SU-DHL-6 (cell line): ENCODE data around the gene UTRN.

Experiments used
- H2AFZ ChIP-seq: fragments of 200-600 bp; sonication (generic); 2 replicates; pipeline ENCODE4 v1.6.1; 2014; ENCODE audit warnings: low read depth, mild to moderate bottlenecking, moderate library complexity, mixed read lengths, antibody characterized with exemption, low read length; ENCODE audit not compliant: severe bottlenecking
- H3F3A ChIP-seq: fragments of 200-600 bp; shearing (Covaris generic); 2 replicates; pipeline ENCODE4 v1.6.0; 2016; ENCODE audit warnings: antibody characterized with exemption, mild to moderate bottlenecking; ENCODE audit not compliant: insufficient read depth
- H3K27ac ChIP-seq: fragments of 200-600 bp; sonication (generic); 2 replicates; pipeline ENCODE4 v1.5.1; 2016; ENCODE audit warnings: low read depth, mild to moderate bottlenecking, low read length, moderate library complexity, mixed read lengths
- H3K27me3 ChIP-seq: fragments of 200-600 bp; sonication (generic), shearing (Covaris generic); 2 replicates; pipeline ENCODE4 v1.6.0; 2014; ENCODE audit warnings: mild to moderate bottlenecking, low read length
- H3K36me3 ChIP-seq: fragments of 200-600 bp; sonication (generic); 2 replicates; pipeline ENCODE4 v1.6.1; 2014; ENCODE audit warnings: mild to moderate bottlenecking, low read length, mixed read lengths
- H3K4me2 ChIP-seq: fragments of 300-600, 200-600 bp; shearing (Covaris generic), sonication (generic); 2 replicates; pipeline ENCODE4 v1.6.0; 2014; ENCODE audit warnings: low read length, low read depth, mild to moderate bottlenecking; ENCODE audit not compliant: poor library complexity, severe bottlenecking
- H3K4me3 ChIP-seq: fragments of 200-600 bp; sonication (generic); 2 replicates; pipeline ENCODE4 v1.5.1; 2014; ENCODE audit warnings: antibody characterized with exemption, low read length, mild to moderate bottlenecking, mixed read lengths; ENCODE audit not compliant: insufficient read depth, poor library complexity, severe bottlenecking
- H3K79me2 ChIP-seq: fragments of 200-600 bp; sonication (generic); 2 replicates; pipeline ENCODE4 v1.6.1; 2014; ENCODE audit warnings: mild to moderate bottlenecking, low read length, moderate library complexity; ENCODE audit not compliant: insufficient read depth
- H3K9ac ChIP-seq: fragments of 200-600 bp; sonication (generic); 2 replicates; pipeline ENCODE4 v1.7.0; 2014; ENCODE audit warnings: mild to moderate bottlenecking, low read length
- H3K9me2 ChIP-seq: fragments of 200-600 bp; sonication (generic); replicated peaks from 2 replicates; pipeline ENCODE4 v1.6.1; 2014; ENCODE audit warnings: low read length; ENCODE audit not compliant: insufficient read depth
- H3K9me3 ChIP-seq: fragments of 200-600 bp; sonication (generic); 2 replicates; pipeline ENCODE4 v1.6.1; 2014; ENCODE audit warnings: low read length, mixed read lengths; ENCODE audit not compliant: insufficient read depth
- H4K20me1 ChIP-seq: fragments of 200-600 bp; sonication (generic); 2 replicates; pipeline ENCODE4 v1.6.1; 2014; ENCODE audit warnings: low read depth, mild to moderate bottlenecking, antibody characterized with exemption, low read length, moderate library complexity, mixed read lengths
- EZH2phosphoT487 ChIP-seq: fragments of 200-600 bp; sonication (generic), shearing (Covaris generic); conservative IDR thresholded peaks from 2 replicates; pipeline ENCODE4 v1.6.1; 2018; ENCODE audit warnings: mild to moderate bottlenecking, antibody characterized with exemption, low read length, moderate library complexity, mixed read lengths
- TF ChIP-seq, protein P1 (sequence below): fragments of 200-600 bp; sonication (generic); IDR thresholded peaks from one replicate; pipeline ENCODE4 v1.5.1; 2017; ENCODE audit warnings: antibody characterized with exemption, mild to moderate bottlenecking, low read length, moderate library complexity; ENCODE audit not compliant: insufficient read depth, poor library complexity, severe bottlenecking

Gene UTRN

GRCh38 chr6:144277605-144278227, 7.4 kb upstream of the UTRN start:
- TF ChIP-seq EZH2phosphoT487, result no peak
- TF ChIP-seq, protein P1, sequence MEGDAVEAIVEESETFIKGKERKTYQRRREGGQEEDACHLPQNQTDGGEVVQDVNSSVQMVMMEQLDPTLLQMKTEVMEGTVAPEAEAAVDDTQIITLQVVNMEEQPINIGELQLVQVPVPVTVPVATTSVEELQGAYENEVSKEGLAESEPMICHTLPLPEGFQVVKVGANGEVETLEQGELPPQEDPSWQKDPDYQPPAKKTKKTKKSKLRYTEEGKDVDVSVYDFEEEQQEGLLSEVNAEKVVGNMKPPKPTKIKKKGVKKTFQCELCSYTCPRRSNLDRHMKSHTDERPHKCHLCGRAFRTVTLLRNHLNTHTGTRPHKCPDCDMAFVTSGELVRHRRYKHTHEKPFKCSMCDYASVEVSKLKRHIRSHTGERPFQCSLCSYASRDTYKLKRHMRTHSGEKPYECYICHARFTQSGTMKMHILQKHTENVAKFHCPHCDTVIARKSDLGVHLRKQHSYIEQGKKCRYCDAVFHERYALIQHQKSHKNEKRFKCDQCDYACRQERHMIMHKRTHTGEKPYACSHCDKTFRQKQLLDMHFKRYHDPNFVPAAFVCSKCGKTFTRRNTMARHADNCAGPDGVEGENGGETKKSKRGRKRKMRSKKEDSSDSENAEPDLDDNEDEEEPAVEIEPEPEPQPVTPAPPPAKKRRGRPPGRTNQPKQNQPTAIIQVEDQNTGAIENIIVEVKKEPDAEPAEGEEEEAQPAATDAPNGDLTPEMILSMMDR, result no peak
- Histone ChIP-seq H3K79me2 (no peaks in the 10 kb centered on the region), H3K9me3 (no peaks in the 10 kb centered on the region), H3K9me2 (no peaks in the 10 kb centered on the region), H3K36me3 (no peaks in the 10 kb centered on the region), H3K27me3 (no peaks in the 10 kb centered on the region), H3F3A (no peaks in the 10 kb centered on the region), H3K27ac (no peak overlapping the region), H4K20me1 (no peaks in the 10 kb centered on the region), H2AFZ (no peak overlapping the region), H3K4me3 (no peak overlapping the region), H3K4me2 (no peak overlapping the region), H3K9ac (no peak overlapping the region)

DNA sequence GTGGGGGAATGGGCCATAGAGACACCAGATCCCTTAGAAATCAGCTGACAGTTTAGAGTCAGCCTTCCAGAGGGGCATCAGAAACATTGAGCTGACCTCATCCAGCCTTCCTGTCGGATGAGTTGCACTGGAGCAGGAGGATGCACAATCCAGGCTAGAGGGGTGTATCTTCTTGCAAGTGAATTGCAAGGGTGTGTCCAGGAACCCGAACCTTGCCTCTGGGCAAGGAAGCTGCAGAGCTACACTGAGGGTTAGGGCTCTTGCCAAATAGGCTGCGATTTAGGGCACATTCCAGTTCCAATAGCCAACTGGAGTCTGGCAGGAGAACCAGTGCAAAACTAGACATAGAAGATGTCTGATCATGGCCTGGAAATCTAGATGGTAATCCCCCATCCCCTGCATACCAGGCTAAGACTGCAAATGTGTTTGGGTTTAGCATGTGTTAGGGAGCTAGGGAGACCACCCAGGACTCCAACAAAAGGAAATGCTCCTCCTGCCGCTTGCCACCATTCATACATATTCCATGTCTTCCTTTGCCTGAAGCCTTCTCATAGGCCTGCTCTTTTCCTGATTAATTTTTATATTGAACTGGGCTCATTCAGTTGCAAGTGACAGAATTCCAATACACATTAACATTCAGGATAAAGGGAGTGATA, 6.3 kb upstream of the UTRN start:
- Histone ChIP-seq H3K27me3 (no peaks in the 10 kb centered on the region), H3K4me3 (no peak overlapping the region), H2AFZ (no peak overlapping the region), H3K9me3 (no peaks in the 10 kb centered on the region), H3K4me2 (no peak overlapping the region), H3K27ac (no peak overlapping the region), H3K36me3 (no peaks in the 10 kb centered on the region), H3K79me2 (no peaks in the 10 kb centered on the region), H4K20me1 (no peaks in the 10 kb centered on the region), H3F3A (no peaks in the 10 kb centered on the region), H3K9me2 (no peaks in the 10 kb centered on the region), H3K9ac (no peak overlapping the region)
- TF ChIP-seq, protein P1, result no peak

DNA sequence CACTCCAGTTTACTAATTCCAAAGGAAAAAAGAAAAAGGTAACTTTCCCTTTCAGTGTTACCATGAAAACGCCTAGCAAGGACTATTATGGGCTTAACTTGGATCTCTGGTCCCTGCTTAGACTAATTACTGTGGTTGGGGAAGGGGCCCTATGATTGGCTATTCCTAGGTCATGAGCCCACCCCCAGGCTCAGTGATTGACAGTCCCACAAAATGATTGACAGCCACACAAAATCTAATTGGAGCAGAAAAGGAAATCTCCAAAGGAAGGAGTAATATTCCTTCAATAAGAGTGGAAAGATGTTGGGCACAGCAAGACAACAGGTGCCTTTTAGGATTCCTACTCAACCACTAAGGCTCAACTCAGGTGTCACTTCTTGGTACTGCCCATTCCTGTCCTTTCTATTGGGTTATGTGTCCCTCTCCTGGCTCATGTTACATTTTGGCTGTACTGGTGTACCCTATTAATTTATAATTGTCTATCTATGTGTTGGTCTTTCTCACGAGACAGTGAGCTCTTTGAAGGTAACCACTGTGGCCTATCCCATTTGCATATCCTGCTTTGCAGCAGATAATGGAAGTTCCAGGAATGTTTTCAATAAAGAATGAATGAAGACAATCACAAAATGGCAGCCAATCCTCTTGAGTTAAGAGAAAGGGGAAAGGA, 5.5 kb upstream of the UTRN start:
- no peaks in the 10 kb centered on the region for H3K79me2 ChIP-seq
- no peak overlapping the region for H3K9ac ChIP-seq
- H3F3A ChIP-seq, result no peaks in the 10 kb centered on the region
- no peak overlapping the region for H2AFZ ChIP-seq
- no peaks in the 10 kb centered on the region for H3K27me3 ChIP-seq
- H3K36me3 ChIP-seq, result no peaks in the 10 kb centered on the region
- H4K20me1 ChIP-seq, result no peaks in the 10 kb centered on the region
- no peak overlapping the region for H3K4me2 ChIP-seq
- TF ChIP-seq, protein P1, result no peak
- H3K27ac ChIP-seq, result no peak overlapping the region
- no peaks in the 10 kb centered on the region for H3K9me3 ChIP-seq
- H3K9me2 ChIP-seq, result no peaks in the 10 kb centered on the region
- no peak overlapping the region for H3K4me3 ChIP-seq
